C4-2B (cell line): Measurements from ENCODE around the gene DZIP3.

Source experiments
- ZFX ChIP-seq: fragments of 450-650 bp; IDR thresholded peaks from 2 replicates; pipeline ENCODE4 v1.6.1; 2017
- TF ChIP-seq, protein P1 (sequence below): fragments of 450-650 bp; conservative IDR thresholded peaks from 2 replicates; pipeline ENCODE4 v1.5.1; 2017; ENCODE audit warnings: mild to moderate bottlenecking

DNA sequence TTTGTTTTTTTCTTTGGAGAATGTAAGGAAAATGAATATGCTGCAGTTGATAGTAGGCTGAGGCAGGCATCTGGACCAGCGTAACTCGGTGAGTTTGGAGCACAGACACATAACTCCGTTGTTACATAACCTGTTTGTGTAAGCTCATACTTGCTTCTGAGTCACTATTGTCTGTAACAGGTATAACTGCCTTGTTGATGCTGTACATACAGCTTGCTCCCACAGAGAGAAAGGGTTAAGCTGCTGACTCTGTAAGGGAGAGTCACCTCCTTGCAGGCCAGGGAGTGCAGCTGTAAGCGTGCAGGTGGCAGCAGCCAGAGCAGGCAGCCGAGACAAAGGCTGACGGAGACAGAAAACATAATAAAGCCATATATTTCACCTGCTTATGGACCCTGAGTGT lies 147.3 kb downstream of the DZIP3 start:
- TF ChIP-seq, protein P1, sequence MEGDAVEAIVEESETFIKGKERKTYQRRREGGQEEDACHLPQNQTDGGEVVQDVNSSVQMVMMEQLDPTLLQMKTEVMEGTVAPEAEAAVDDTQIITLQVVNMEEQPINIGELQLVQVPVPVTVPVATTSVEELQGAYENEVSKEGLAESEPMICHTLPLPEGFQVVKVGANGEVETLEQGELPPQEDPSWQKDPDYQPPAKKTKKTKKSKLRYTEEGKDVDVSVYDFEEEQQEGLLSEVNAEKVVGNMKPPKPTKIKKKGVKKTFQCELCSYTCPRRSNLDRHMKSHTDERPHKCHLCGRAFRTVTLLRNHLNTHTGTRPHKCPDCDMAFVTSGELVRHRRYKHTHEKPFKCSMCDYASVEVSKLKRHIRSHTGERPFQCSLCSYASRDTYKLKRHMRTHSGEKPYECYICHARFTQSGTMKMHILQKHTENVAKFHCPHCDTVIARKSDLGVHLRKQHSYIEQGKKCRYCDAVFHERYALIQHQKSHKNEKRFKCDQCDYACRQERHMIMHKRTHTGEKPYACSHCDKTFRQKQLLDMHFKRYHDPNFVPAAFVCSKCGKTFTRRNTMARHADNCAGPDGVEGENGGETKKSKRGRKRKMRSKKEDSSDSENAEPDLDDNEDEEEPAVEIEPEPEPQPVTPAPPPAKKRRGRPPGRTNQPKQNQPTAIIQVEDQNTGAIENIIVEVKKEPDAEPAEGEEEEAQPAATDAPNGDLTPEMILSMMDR = no peak
- no peak for TF ChIP-seq ZFX
